WTC11 (cell line): ENCODE measurements around the gene AK3. TPM values are rescaled to one million over a fixed set of nuclear protein-coding genes. Genes with fewer than 3 reads are reported as not detected.

Experiments
- ATAC-seq: fragments of 200-7000 bp; cut with Tn5 transposase; 2 replicates; pipeline ENCODE4 v1.10.0; 2021; ENCODE audit warnings: mild to moderate bottlenecking, moderate library complexity
- CTCF ChIA-PET: fragments of 300-600 bp; sonication (Branson Sonifier 250); formaldehyde crosslinking; loops from one replicate; lab custom pipeline; 2021; ENCODE audit warnings: antibody characterized with exemption; lab: Charles Lee
- POLR2A ChIA-PET: fragments of 350-600 bp; sonication (Branson Sonifier 250); formaldehyde crosslinking; loops from one replicate; lab custom pipeline; 2021; ENCODE audit warnings: antibody characterized with exemption; lab: Charles Lee
- DNase-seq: peaks from one replicate; pipeline ENCODE4 v3.0.0; 2021; ENCODE audit warnings: low spot score
- H3K27ac Mint-ChIP-seq: 2 replicates; pipeline ENCODE4 v1.8.0; 2021; ENCODE audit warnings: mixed read lengths
- H3K27me3 Mint-ChIP-seq: 2 replicates; pipeline ENCODE4 v1.8.0; 2021; ENCODE audit warnings: low read depth, mild to moderate bottlenecking, moderate library complexity, mixed read lengths
- H3K36me3 Mint-ChIP-seq: 2 replicates; pipeline ENCODE4 v1.8.0; 2021; ENCODE audit warnings: mixed read lengths
- H3K4me1 Mint-ChIP-seq: 2 replicates; pipeline ENCODE4 v1.8.0; 2022; ENCODE audit warnings: mixed read lengths
- H3K4me3 Mint-ChIP-seq: 2 replicates; pipeline ENCODE4 v1.8.0; 2021; ENCODE audit warnings: mild to moderate bottlenecking, moderate library complexity, mixed read lengths
- H3K9me3 Mint-ChIP-seq: 2 replicates; pipeline ENCODE4 v1.8.0; 2021; ENCODE audit warnings: mixed read lengths
- ATF1 ChIP-seq: sonication (generic); formaldehyde crosslinking; IDR thresholded peaks from 2 replicates; pipeline ENCODE4 v1.8.1; 2023; ENCODE audit warnings: mild to moderate bottlenecking, moderate library complexity, missing genetic modification reagents
- CBFB ChIP-seq: sonication (generic); formaldehyde crosslinking; IDR thresholded peaks from 2 replicates; pipeline ENCODE4 v1.8.1; 2022; ENCODE audit warnings: mild to moderate bottlenecking, low read depth, missing genetic modification reagents
- E2F4 ChIP-seq: sonication (generic); formaldehyde crosslinking; IDR thresholded peaks from 2 replicates; pipeline ENCODE4 v1.8.1; 2022; ENCODE audit warnings: low read depth, mild to moderate bottlenecking, moderate library complexity, missing genetic modification reagents, borderline replicate concordance
- EMX1 ChIP-seq: fragments of 250-450 bp; sonication (Bioruptor Pico); IDR thresholded peaks from 2 replicates; pipeline ENCODE4 v1.8.0; 2021; ENCODE audit warnings: mild to moderate bottlenecking
- ERG ChIP-seq: fragments of 250-450 bp; sonication (Bioruptor Pico); IDR thresholded peaks from 2 replicates; pipeline ENCODE4 v1.8.0; 2021; ENCODE audit warnings: mild to moderate bottlenecking
- ESRRA ChIP-seq: sonication (generic); formaldehyde crosslinking; IDR thresholded peaks from 2 replicates; pipeline ENCODE4 v1.8.1; 2022; ENCODE audit warnings: mild to moderate bottlenecking, missing genetic modification reagents, borderline replicate concordance
- FOXK1 ChIP-seq: sonication (generic); formaldehyde crosslinking; IDR thresholded peaks from 2 replicates; pipeline ENCODE4 v1.8.0; 2022; ENCODE audit warnings: mild to moderate bottlenecking, moderate library complexity, missing genetic modification reagents
- FOXP1 ChIP-seq: sonication (generic); formaldehyde crosslinking; IDR thresholded peaks from 2 replicates; pipeline ENCODE4 v1.8.0; 2022; ENCODE audit warnings: missing genetic modification reagents, mild to moderate bottlenecking, moderate library complexity, borderline replicate concordance
- HMGA2 ChIP-seq: fragments of 250-450 bp; sonication (Bioruptor Pico); IDR thresholded peaks from 2 replicates; pipeline ENCODE4 v1.4.0; 2021; ENCODE audit warnings: mild to moderate bottlenecking, moderate library complexity
- MAX ChIP-seq: sonication (generic); formaldehyde crosslinking; IDR thresholded peaks from 2 replicates; pipeline ENCODE4 v1.8.0; 2022; ENCODE audit warnings: mild to moderate bottlenecking, missing genetic modification reagents
- MLX ChIP-seq: sonication (generic); formaldehyde crosslinking; IDR thresholded peaks from 2 replicates; pipeline ENCODE4 v1.8.1; 2023; ENCODE audit warnings: mild to moderate bottlenecking, missing genetic modification reagents, moderate library complexity
- NFATC4 ChIP-seq: fragments of 250-450 bp; sonication (Bioruptor Pico); IDR thresholded peaks from 2 replicates; pipeline ENCODE4 v1.9.0; 2021; ENCODE audit warnings: mild to moderate bottlenecking
- NFE2L1 ChIP-seq: sonication (generic); formaldehyde crosslinking; IDR thresholded peaks from 2 replicates; pipeline ENCODE4 v1.8.1; 2023; ENCODE audit warnings: missing genetic modification reagents
- NFYB ChIP-seq: sonication (generic); formaldehyde crosslinking; conservative IDR thresholded peaks from 2 replicates; pipeline ENCODE4 v1.8.0; 2022; ENCODE audit warnings: low read depth, missing genetic modification reagents
- NR3C1 ChIP-seq: sonication (generic); formaldehyde crosslinking; conservative IDR thresholded peaks from 2 replicates; pipeline ENCODE4 v1.8.1; 2023; ENCODE audit warnings: low read depth, mild to moderate bottlenecking, missing genetic modification reagents
- PRRX2 ChIP-seq: fragments of 250-450 bp; sonication (Bioruptor Pico); IDR thresholded peaks from 2 replicates; pipeline ENCODE4 v1.8.0; 2021; ENCODE audit warnings: mild to moderate bottlenecking
- RELA ChIP-seq: sonication (generic); formaldehyde crosslinking; IDR thresholded peaks from 2 replicates; pipeline ENCODE4 v1.8.1; 2022; ENCODE audit warnings: missing genetic modification reagents, mild to moderate bottlenecking, borderline replicate concordance
- SMAD3 ChIP-seq: sonication (generic); formaldehyde crosslinking; IDR thresholded peaks from 2 replicates; pipeline ENCODE4 v1.8.0; 2022; ENCODE audit warnings: missing genetic modification reagents, mild to moderate bottlenecking, borderline replicate concordance
- SOX15 ChIP-seq: fragments of 250-450 bp; sonication (Bioruptor Pico); IDR thresholded peaks from 2 replicates; pipeline ENCODE4 v1.9.0; 2021; ENCODE audit warnings: mild to moderate bottlenecking
- STAT6 ChIP-seq: sonication (generic); formaldehyde crosslinking; conservative IDR thresholded peaks from 2 replicates; pipeline ENCODE4 v1.8.1; 2023; ENCODE audit warnings: mild to moderate bottlenecking, low read depth, missing genetic modification reagents, moderate library complexity
- TCF7 ChIP-seq: sonication (generic); formaldehyde crosslinking; IDR thresholded peaks from 2 replicates; pipeline ENCODE4 v1.8.0; 2022; ENCODE audit warnings: mild to moderate bottlenecking, low read depth, missing genetic modification reagents, moderate library complexity
- TEAD1 ChIP-seq: sonication (generic); formaldehyde crosslinking; IDR thresholded peaks from 2 replicates; pipeline ENCODE4 v1.8.0; 2022; ENCODE audit warnings: mild to moderate bottlenecking, missing genetic modification reagents
- ZMAT4 ChIP-seq: fragments of 250-450 bp; sonication (Bioruptor Pico); IDR thresholded peaks from 2 replicates; pipeline ENCODE4 v1.9.0; 2021; ENCODE audit warnings: mild to moderate bottlenecking
- ZNF121 ChIP-seq: sonication (generic); formaldehyde crosslinking; IDR thresholded peaks from 2 replicates; pipeline ENCODE4 v1.8.0; 2023; ENCODE audit warnings: missing genetic modification reagents
- ZNF263 ChIP-seq: sonication (generic); formaldehyde crosslinking; IDR thresholded peaks from 2 replicates; pipeline ENCODE4 v1.8.1; 2022; ENCODE audit warnings: low read depth, mild to moderate bottlenecking, moderate library complexity, missing genetic modification reagents
- ZNF317 ChIP-seq: sonication (generic); formaldehyde crosslinking; IDR thresholded peaks from 2 replicates; pipeline ENCODE4 v1.8.1; 2023; ENCODE audit warnings: low read depth, mild to moderate bottlenecking, moderate library complexity, missing genetic modification reagents, borderline replicate concordance
- ZSCAN18 ChIP-seq: fragments of 250-450 bp; sonication (Bioruptor Pico); IDR thresholded peaks from 2 replicates; pipeline ENCODE4 v2.1.2; 2022; ENCODE audit warnings: mild to moderate bottlenecking, moderate library complexity
- total RNA-seq: library from RNA; stranded (reverse); gene quantifications from 3 replicates; pipeline ENCODE4 v1.2.3, GENCODE V29; 2021

Gene AK3
- total RNA-seq, 1 experiment from 2014 or later: 28.5 TPM

GRCh38 chr9:4669890-4670289 is 71.1 kb downstream of the AK3 start:
- H3K27me3 Mint-ChIP-seq: no peaks in the 10 kb centered on the region; the same call in 1 of the 2 replicates
- POLR2A ChIA-PET: no interaction called here
- no peak overlapping the region for H3K4me3 Mint-ChIP-seq
- no peak for TF ChIP-seq RELA (CRISPR knock-in tag)
- TF ChIP-seq NFE2L1 (CRISPR knock-in tag): no peak
- TF ChIP-seq HMGA2 (CRISPR knock-in tag): no peak
- TF ChIP-seq NFATC4 (CRISPR knock-in tag): no peak
- no peak for TF ChIP-seq FOXP1 (CRISPR knock-in tag)
- no peak for TF ChIP-seq E2F4 (CRISPR knock-in tag)
- TF ChIP-seq STAT6 (CRISPR knock-in tag): no peak
- no peak for TF ChIP-seq ZNF317 (CRISPR knock-in tag)
- TF ChIP-seq ZSCAN18: no peak
- no peak for TF ChIP-seq PRRX2 (CRISPR knock-in tag)
- no peak for TF ChIP-seq EMX1 (CRISPR knock-in tag)
- no peak for TF ChIP-seq MAX
- no peak for TF ChIP-seq SMAD3 (CRISPR knock-in tag)
- TF ChIP-seq TEAD1 (CRISPR knock-in tag): no peak
- no peak for TF ChIP-seq MLX (CRISPR knock-in tag)
- H3K27ac Mint-ChIP-seq: no peak overlapping the region
- H3K36me3 Mint-ChIP-seq: no peaks in the 10 kb centered on the region
- DNase-seq (no peak), ATAC-seq (no peak)
- CTCF ChIA-PET: no interaction called here
- no peaks in the 10 kb centered on the region for H3K9me3 Mint-ChIP-seq
- peaks cover 38% of the 10 kb centered on the region for H3K4me1 Mint-ChIP-seq

GRCh38 chr9:4668604-4669003 is 72.4 kb downstream of the AK3 start:
- H3K9me3 Mint-ChIP-seq: no peaks in the 10 kb centered on the region
- peaks cover 51% of the 10 kb centered on the region for H3K4me1 Mint-ChIP-seq
- no peaks in the 10 kb centered on the region; the same call in 1 of the 2 replicates for H3K27me3 Mint-ChIP-seq
- ChIA-PET POLR2A (no interaction called here), CTCF (no interaction called here)
- DNase-seq (no peak), ATAC-seq (no peak)
- no peaks in the 10 kb centered on the region for H3K36me3 Mint-ChIP-seq
- no peak overlapping the region for H3K4me3 Mint-ChIP-seq
- H3K27ac Mint-ChIP-seq: no peak overlapping the region
- no peak for TF ChIP-seq ZNF121 (CRISPR knock-in tag)
- TF ChIP-seq ZNF263 (CRISPR knock-in tag): no peak
- TF ChIP-seq ZMAT4 (CRISPR knock-in tag): no peak
- no peak for TF ChIP-seq ESRRA (CRISPR knock-in tag)
- TF ChIP-seq ZNF317 (CRISPR knock-in tag): no peak
- TF ChIP-seq FOXK1 (CRISPR knock-in tag): no peak
- TF ChIP-seq NFYB (CRISPR knock-in tag): no peak
- no peak for TF ChIP-seq SOX15 (CRISPR knock-in tag)
- TF ChIP-seq CBFB (CRISPR knock-in tag): no peak
- TF ChIP-seq SMAD3 (CRISPR knock-in tag): no peak
- no peak for TF ChIP-seq NR3C1 (CRISPR knock-in tag)
- no peak for TF ChIP-seq TCF7 (CRISPR knock-in tag)
- TF ChIP-seq ERG (CRISPR knock-in tag): no peak
- TF ChIP-seq ATF1 (CRISPR knock-in tag): no peak
